ENCODE results near the gene ZNF175.
"Not testable (repeated sequence)": the region's sequence is repeated elsewhere in the genome, so short reads cannot be mapped to it uniquely, and the experiment has no call there.

The ZNF175 gene

DNA sequence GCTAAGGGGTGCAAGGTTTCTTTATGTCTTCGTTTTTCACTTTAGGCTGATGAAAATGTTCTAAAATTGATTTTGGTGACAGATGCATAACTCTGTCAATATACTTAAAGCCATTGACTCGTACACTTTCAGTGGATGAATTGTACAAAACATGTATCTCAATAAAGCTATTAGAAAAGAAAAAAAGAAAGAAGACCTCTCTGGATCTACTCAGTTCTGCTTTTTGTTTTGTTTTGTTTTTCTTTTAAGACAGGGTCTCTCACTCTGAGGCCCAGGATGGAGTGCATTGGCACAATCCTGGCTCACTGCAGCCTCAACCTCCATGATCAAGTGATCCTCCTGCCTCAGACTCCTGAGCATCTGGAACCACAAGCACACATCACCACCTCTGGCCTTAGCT, 55.6 kb downstream of the ZNF175 start:
- DNase-seq (ENCODE audit: extremely low read depth in 1 of 2, low read depth in 1 of 2) = no peak

DNA sequence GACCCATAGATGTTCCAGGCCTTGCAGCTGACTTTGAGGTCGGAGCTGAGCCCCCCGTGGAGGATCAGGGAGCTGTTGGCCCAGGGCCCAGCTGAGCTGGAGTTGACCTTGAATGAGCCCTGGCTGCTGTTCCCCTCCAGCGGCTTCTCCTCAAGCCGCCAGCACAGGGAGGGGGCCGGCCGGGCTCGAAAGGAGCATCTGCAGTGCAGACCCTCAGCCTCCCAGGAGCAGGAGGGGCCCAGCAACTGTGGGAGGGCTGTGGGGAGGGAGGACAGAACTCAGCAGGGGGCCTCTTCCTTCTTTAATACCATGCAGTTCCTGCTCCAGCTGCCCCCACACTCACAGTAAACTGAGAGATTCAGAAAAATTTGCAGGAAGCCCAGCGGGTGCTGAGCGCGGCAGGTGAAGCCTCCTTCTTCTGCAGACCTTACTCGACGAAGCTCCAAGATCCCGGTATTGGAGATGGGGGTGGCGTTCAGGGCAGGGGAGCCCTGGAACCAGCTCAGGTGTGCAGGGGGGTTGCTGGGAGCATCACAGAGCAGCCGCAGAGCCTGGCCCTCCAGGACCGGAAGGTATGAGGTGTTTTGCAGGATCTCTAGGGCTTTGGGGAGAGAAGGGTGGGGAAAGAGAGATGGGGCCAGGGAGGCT, 56.5 kb downstream of the ZNF175 start:
- no peak for DNase-seq (ENCODE audit: extremely low read depth in 1 of 2, low read depth in 1 of 2)

DNA sequence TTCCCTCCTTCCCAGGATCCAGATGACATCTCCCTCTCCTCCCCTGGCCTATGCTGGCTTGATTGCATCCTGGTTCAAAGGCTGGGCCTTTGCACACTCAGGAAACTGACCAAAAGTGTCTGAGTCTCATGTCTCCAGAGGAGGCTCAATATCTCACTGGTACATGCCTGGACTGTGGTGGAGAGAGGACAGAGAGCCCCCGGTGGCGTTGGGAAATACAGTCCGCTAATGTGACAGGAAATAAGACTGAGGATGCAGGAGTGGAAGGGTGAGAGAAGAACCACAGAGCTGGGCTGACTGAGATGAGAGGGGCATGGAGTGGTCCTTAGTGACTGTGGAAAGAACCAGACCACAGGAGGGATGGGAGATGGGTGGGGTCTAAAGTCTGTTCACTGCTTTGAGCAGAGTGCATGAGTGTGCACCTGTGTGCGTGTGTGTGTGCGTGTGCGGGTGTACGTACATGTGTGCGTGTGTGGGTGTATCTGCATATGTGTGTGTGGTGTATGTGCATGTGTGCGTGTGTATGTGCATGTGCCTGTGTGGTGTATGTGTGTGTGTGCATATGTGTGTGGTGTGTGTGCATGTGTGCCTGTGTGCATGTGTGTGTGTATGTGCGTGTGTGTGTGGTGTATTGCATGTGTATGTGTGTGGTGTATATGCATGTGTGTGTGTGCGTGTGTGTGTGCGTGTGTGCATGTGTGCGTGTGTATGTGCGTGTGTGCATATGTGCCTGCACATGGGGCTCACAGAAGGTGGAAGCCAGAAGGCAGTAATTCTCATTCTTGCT, 57.3 kb downstream of the ZNF175 start:
- no peak for DNase-seq (ENCODE audit: extremely low read depth in 1 of 2, low read depth in 1 of 2)

DNA sequence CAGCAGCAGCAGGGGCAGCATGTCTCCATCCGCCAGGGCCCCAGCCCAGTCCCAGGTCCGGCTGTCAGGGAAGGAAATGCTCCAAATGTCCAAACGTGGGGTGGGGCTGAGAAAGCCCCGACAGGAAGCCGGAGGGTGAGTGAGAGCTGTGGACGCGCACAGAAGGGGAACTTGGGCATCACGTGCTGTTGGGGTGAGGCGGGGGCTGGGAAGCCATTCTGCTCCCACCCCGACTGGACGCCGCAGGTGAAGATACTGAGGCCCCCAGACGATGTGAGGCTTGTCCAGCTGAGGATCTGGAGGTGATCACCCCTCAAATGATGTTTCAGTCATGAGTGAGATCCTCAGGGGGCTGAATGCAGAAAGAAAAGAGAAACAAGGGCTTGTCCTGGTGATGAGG, 59.2 kb downstream of the ZNF175 start, which contains the start of gene SIGLEC5:
Gene SIGLEC5 (minus strand): TSS at position 87 of the 400 bp plus-strand sequence. CDS start 66 bp downstream, at position 21.
- not testable (repeated sequence) for DNase-seq (ENCODE audit: extremely low read depth in 1 of 2, low read depth in 1 of 2)

DNA sequence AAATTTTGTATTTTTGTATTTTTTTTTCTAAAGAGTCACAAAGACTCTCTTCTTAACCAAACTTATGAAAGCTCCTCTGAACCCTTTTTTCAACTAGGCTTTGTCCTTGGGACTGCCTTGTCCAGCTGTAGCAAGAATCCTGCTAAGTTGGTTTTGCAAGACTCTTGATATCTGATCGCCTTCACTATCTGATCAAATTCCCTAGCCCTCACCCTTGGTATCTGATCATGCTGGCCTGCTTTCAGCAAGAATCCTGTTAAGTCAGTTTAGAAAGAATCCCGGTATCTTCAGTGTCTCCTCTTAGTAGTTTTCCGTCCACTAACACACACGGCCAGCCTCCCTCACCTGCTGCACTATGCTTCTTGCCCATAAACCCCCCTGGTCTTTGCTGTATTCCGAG, 61.0 kb downstream of the ZNF175 start:
- no peak for DNase-seq (ENCODE audit: extremely low read depth in 1 of 2, low read depth in 1 of 2)

DNA sequence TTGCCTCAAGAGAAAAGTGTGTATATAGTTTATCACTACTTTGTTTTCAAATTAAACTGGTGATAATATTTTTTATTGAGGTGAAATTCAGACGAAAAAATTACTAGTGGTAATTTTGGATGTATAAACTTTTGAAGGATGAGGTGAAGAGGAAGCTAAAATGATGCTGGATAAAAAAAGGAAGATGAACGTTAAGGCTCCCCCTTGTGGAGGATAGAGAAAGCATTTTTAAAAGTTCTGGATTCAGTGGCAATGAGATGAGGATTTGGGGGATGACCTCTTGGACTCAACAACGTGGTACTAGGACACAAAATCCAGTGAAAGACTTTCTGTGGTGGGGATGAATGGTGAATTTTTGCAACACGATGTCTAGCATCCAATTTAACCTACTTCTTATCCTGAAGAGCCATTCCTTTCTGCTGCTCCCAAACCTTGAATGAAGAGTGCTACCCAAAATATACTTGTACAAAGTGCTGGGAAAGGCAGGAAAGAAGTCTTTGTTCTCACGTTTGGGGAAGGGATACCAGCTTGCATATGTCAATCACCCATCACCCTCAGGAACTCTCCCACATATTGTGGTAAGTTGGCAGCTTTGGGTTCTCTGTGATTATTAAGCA, 66.4 kb downstream of the ZNF175 start:
- no peak for DNase-seq (ENCODE audit: extremely low read depth in 1 of 2, low read depth in 1 of 2)

DNA sequence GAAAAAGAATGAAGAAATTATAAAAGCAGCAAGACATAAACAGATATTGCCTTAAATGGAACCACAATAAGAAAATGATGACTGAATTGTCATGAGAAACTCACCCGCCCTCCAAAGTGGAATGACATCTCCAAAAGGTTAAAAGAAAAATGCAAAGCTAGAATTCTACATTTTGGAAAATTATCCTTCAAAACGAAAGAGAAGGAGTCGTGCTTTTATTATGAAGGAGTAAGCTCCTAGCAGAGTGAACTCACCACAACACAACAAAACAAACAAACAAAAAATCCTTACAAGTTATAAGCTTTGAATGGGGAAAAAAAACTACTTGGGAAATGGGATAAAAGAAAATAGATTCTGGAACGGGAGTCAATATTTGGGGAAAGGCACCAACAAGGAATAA, 68.8 kb downstream of the ZNF175 start:
- DNase-seq (ENCODE audit: extremely low read depth in 1 of 2, low read depth in 1 of 2) = no peak

DNA sequence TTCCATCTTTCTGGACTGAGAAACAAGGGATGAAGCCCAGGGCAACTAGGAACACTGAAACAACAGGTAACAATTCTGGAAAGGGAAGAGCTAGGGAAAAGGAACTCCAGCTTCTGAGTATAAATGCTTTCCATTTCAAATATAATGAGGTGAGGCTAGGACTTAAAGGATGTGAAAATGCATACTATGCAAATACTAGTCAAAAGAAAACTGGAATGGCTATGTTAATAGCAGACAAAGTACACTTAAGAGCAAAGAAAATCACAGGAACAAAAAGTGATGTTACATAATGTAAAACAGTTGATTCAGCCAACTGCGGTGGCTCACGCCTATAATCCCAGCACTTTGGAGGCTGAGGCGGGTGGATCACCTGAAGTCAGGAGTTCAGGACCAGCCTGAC, 69.3 kb downstream of the ZNF175 start:
- no peak for DNase-seq (ENCODE audit: extremely low read depth in 1 of 2, low read depth in 1 of 2)

DNA sequence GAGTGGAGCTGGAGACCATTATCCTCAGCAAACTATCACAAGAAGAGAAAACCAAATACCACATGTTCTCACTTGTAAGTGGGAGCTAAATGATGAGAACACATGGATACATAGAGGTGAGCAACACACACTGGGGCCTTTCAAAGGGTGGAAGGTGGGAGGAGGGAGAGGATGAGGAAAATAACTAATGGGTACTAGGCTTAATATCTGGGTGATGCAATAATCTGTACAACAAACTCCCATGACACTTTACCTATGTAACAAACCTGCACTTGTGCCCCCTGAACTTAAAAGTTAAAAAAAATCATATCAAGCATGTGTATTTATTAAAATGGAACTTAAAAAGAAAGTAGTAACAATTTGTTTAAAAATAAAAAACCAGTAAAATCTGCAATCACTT, 70.6 kb downstream of the ZNF175 start:
- DNase-seq (ENCODE audit: extremely low read depth in 1 of 2, low read depth in 1 of 2) = no peak

All from stimulated activated CD8-positive, alpha-beta memory T cell treated with anti-CD3 and anti-CD28 coated beads, Interleukin-7, amount 100 ng/mL, for 48 hours (primary cell).